ENCODE data around the gene ZCCHC2. TPM values are rescaled to one million over a fixed set of nuclear protein-coding genes. Genes with fewer than 3 reads are reported as not detected.

ZCCHC2 gene
- total RNA-seq (2021) (11.5 and 12.3 TPM in 2 replicates), Bru-seq, nascent RNA (percentile 65 among the genes with signal in this experiment), BruChase-seq, experiment 1, labeled RNA remaining after a 2-hour chase (percentile 70 among the genes with signal in this experiment), BruChase-seq, experiment 2, labeled RNA remaining after a 6-hour chase (percentile 51 among the genes with signal in this experiment)
- long read RNA-seq, full-length matches to known transcripts: 1 of 2 reads
- long read RNA-seq, partial matches to known transcripts: 0 of 2 reads
- long read RNA-seq, other reads (novel, unspliced or antisense): 1 of 2 reads

DNA sequence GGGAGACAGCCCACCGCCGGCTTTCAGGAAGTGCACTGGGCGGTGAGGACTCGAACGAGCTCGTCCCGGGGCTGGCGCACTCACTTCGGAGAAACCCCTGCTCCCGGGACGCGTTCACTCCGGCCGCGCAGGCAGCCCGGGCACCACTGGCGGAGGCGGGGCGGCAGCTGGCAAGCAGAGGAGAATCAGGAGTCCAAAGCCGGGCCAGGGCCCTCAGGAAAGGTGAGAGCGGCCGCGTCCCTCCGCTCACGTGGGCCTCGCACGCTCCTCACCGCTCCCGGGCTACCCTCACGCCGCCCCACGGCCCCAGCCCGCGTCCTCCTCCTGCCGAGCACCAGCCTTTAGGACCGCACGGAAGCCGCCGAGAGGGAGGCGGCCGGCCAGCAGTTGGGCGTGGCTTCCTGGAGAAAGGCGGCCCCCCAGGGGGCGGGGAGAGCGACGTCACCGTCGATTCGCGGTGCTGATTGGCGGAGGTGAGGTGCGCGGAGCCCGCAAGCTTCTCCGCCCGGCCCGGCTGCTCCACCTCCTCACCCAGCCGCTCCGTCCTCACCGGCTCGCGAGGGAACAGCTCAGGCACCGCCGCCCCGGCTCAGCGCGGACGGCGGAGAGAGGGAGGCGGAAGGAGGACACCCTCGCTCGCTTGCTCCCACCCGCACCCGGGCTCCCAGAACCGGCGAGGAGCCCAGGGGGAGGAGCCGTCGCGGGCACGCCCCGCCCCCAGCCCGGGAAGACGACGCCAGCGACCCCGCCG, at the start of gene ZCCHC2:
ZCCHC2 (plus strand) TSS at position 522 of the 751 bp plus-strand sequence. CDS start 400 bp downstream, outside the sequence.
- no peaks in the 10 kb centered on the region for H3K36me3 ChIP-seq (ENCODE audit: insufficient read depth, low read length, poor library complexity, severe bottlenecking)
- peak; percentile 97 for DNase-seq (ENCODE audit: low spot score)
- TF ChIP-seq, protein P1, sequence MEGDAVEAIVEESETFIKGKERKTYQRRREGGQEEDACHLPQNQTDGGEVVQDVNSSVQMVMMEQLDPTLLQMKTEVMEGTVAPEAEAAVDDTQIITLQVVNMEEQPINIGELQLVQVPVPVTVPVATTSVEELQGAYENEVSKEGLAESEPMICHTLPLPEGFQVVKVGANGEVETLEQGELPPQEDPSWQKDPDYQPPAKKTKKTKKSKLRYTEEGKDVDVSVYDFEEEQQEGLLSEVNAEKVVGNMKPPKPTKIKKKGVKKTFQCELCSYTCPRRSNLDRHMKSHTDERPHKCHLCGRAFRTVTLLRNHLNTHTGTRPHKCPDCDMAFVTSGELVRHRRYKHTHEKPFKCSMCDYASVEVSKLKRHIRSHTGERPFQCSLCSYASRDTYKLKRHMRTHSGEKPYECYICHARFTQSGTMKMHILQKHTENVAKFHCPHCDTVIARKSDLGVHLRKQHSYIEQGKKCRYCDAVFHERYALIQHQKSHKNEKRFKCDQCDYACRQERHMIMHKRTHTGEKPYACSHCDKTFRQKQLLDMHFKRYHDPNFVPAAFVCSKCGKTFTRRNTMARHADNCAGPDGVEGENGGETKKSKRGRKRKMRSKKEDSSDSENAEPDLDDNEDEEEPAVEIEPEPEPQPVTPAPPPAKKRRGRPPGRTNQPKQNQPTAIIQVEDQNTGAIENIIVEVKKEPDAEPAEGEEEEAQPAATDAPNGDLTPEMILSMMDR (conservative IDR thresholded peaks at IDR 0.05; ENCODE audit: low read depth, low read length): no peak
- no peak for TF ChIP-seq EZH2 (IDR thresholded peaks at IDR 0.05; ENCODE audit: borderline replicate concordance, low read depth, low read length, poor library complexity, severe bottlenecking)
- BruUV-seq (replicated peaks): no TSS peak
- ChIA-PET POLR2A (ENCODE audit: low non-redundant PET) (no interaction called here), CTCF (interaction anchor here (0.5 kb wide), 1 partner anchor 193 kb away, joined by 3 read pairs; the partner anchor contains the start of gene PHLPP1)
- peaks cover 17% of the 10 kb centered on the region for H3K4me1 ChIP-seq (ENCODE audit: insufficient read depth, low read length, poor library complexity, severe bottlenecking)
- peak within 1 kb of the TSS; percentile 77 for H3K27ac ChIP-seq (ENCODE audit: low read depth, low read length, poor library complexity, severe bottlenecking)
- intact Hi-C loops (cut with micrococcal nuclease; ENCODE audit: unreplicated experiment): loop anchor here (5.0 kb wide), 2 partner anchors 75 to 95 kb away; no protein-coding TSS in a partner anchor
- H3K9me3 ChIP-seq (ENCODE audit: low read depth, low read length, poor library complexity, severe bottlenecking): no peaks in the 10 kb centered on the region
- H3K4me3 ChIP-seq (ENCODE audit: low read depth, low read length, poor library complexity, severe bottlenecking): peak within 1 kb of the TSS; percentile 88
- H3K27me3 ChIP-seq (replicated peaks; ENCODE audit: insufficient read depth, low read depth, low read length, poor library complexity): no peaks in the 10 kb centered on the region

DNA sequence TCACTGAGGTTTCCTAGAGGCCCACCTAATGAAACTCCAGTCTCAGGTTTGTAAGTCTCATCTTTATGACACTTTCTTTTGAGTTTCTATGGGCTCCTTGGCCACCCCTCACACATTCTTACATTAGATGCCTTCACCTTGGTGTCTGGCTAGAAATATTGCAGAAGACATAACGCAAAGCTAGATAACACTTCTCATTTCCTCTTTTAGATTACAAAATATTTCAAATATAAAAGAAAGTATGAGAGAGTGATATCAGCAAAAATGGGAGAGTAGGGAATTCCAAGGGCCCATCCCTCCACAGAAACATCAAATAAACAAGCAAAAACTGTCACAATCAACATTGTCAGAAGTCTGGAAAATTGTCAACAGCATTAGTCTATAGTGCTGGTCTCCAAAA, 43.3 kb upstream of the ZCCHC2 start:
- intact Hi-C loops (cut with micrococcal nuclease; ENCODE audit: unreplicated experiment): no loop called here
- ChIA-PET CTCF (no interaction called here), POLR2A (ENCODE audit: low non-redundant PET) (no interaction called here)
- no peak for DNase-seq (ENCODE audit: low spot score)
- Histone ChIP-seq H3K27ac (ENCODE audit: low read depth, low read length, poor library complexity, severe bottlenecking) (no peak overlapping the region), H3K4me3 (ENCODE audit: low read depth, low read length, poor library complexity, severe bottlenecking) (no peak overlapping the region), H3K9me3 (ENCODE audit: low read depth, low read length, poor library complexity, severe bottlenecking) (peaks cover 18% of the 10 kb centered on the region), H3K36me3 (ENCODE audit: insufficient read depth, low read length, poor library complexity, severe bottlenecking) (no peaks in the 10 kb centered on the region), H3K27me3 (replicated peaks; ENCODE audit: insufficient read depth, low read depth, low read length, poor library complexity) (peaks cover 14% of the 10 kb centered on the region), H3K4me1 (ENCODE audit: insufficient read depth, low read length, poor library complexity, severe bottlenecking) (no peaks in the 10 kb centered on the region)
- no TSS peak for BruUV-seq (replicated peaks)
- TF ChIP-seq EZH2 (IDR thresholded peaks at IDR 0.05; ENCODE audit: borderline replicate concordance, low read depth, low read length, poor library complexity, severe bottlenecking): no peak
- TF ChIP-seq, protein P1 (conservative IDR thresholded peaks at IDR 0.05; ENCODE audit: low read depth, low read length): no peak

DNA sequence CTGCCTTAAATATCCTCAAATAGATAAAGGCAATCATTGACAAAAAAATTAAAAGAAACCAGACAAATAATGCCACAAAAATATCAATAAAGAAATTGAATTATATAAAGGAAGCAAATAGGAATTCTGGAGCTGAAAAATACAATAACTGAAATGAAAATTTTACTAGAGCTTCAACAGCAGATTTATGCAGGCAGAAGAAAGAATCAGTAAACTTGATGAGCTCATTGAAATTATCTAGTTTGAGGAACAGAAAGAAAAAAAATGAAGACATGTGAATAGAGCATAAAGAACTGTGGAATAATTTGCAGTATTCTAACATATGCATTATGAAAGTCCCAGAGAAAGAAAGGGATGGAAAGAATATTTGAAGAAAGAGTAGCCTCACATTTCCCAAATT, 41.9 kb upstream of the ZCCHC2 start:
- CTCF ChIA-PET: no interaction called here
- peaks cover 14% of the 10 kb centered on the region for H3K27me3 ChIP-seq (replicated peaks; ENCODE audit: insufficient read depth, low read depth, low read length, poor library complexity)
- no peak overlapping the region for H3K4me3 ChIP-seq (ENCODE audit: low read depth, low read length, poor library complexity, severe bottlenecking)
- no peaks in the 10 kb centered on the region for H3K4me1 ChIP-seq (ENCODE audit: insufficient read depth, low read length, poor library complexity, severe bottlenecking)
- H3K36me3 ChIP-seq (ENCODE audit: insufficient read depth, low read length, poor library complexity, severe bottlenecking): no peaks in the 10 kb centered on the region
- POLR2A ChIA-PET (ENCODE audit: low non-redundant PET): no interaction called here
- H3K9me3 ChIP-seq (ENCODE audit: low read depth, low read length, poor library complexity, severe bottlenecking): peaks cover 18% of the 10 kb centered on the region
- TF ChIP-seq, protein P1 (conservative IDR thresholded peaks at IDR 0.05; ENCODE audit: low read depth, low read length): no peak
- TF ChIP-seq EZH2 (IDR thresholded peaks at IDR 0.05; ENCODE audit: borderline replicate concordance, low read depth, low read length, poor library complexity, severe bottlenecking): no peak
- intact Hi-C loops (cut with micrococcal nuclease; ENCODE audit: unreplicated experiment): no loop called here
- BruUV-seq (replicated peaks): no TSS peak
- no peak overlapping the region for H3K27ac ChIP-seq (ENCODE audit: low read depth, low read length, poor library complexity, severe bottlenecking)
- no peak for DNase-seq (ENCODE audit: low spot score)
